HL-60/S4 treated with phorbol 12-myristate 13-acetate at 8.2 ng/mL for 4 days and 3 days (cell line): ENCODE measurements around the gene NXF1.
"Not testable (repeated sequence)": the region's sequence is repeated elsewhere in the genome, so short reads cannot be mapped to it uniquely, and the experiment has no call there.

Experiments
- in situ Hi-C: fragments of 300-500 bp; cut with MboI; formaldehyde crosslinking; loops from 2 replicates; pipeline ENCODE4 v1.15.0; 2022; ENCODE audit warnings: low sequenced_read_pairs

NXF1 gene

DNA sequence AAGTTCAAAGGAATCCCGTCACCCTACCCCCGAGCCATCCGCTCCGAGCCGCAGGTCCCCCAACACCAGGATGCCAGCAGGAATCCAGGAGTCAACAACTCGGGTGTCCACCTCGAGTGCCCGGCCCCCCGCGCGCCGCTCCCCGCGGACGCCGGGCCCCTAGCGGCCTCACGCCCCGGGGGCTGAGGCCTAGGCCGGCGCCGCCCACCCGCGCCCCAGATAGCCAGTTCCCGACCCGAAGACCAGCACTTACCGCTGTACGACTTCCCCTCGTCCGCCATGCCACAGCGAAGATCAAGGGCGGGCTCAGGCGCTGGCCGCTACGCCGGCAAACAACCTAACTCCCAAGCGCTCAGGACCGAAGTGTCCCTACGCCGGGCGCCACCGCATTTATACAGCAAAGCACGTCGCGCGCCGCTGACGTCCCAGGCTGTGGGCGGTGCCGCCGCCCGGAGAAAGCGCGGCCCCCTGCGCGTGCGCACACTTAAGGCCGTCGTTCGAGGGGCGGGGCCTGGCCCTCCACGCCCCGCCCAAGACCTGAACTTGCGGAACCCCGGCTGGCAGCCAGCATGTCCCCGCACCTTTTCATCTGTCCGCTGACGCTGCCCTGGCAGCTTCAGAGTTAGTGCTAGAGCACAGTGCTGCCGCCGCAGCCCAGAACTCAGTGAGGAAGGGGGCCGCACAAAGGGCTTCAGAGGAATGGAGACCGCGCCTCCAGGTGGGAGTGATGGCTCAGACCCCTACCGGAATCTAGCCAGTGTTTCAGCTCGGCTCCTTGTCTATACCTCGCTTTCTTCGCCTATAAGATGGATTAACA lies at the start of gene NXF1:
Gene NXF1, minus strand, starts transcription at position 365 of the 817 bp plus-strand sequence. Its CDS starts 84 bp downstream, at position 281.
- in situ Hi-C loops = no loop called here

DNA sequence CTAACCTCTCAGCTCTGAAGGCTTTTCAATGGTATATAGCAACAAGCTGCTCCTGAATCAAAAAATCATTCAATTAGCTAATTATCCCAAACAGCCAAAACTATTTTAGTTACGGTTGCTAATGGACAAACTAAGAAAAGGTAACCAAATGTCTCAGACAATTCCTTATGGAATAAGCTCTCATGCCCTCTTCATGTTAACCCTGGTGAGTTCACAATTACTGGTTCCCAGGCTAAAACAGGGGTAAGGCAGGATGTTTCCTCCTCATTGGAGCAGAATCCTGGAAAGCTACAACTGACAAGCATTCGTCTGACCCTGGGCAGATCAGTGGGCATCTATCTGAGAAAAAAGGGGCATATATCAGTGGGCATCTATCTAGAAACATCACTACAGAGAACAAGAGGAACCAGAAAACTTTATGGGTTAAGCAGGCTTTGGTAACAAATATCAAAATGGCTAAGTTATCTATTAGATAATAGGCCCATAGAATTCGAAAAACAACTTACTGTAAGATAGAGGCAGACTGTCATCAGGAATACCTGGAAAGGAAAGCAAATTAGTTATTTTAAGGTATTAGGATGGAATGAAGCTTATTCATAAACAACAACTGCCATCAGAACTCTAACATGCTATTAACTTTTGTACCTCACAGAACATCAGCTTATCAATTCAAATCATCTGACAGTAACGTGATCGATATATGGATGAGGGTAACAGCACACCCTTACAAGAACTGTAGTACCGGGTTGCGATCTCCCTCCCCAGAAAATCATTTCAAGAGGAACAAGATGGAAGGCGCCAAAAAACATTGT lies 49.0 kb upstream of the NXF1 start:
- in situ Hi-C loops = loop anchor here (25.0 kb wide), 1 partner anchor 467 kb away; no protein-coding TSS in a partner anchor

DNA sequence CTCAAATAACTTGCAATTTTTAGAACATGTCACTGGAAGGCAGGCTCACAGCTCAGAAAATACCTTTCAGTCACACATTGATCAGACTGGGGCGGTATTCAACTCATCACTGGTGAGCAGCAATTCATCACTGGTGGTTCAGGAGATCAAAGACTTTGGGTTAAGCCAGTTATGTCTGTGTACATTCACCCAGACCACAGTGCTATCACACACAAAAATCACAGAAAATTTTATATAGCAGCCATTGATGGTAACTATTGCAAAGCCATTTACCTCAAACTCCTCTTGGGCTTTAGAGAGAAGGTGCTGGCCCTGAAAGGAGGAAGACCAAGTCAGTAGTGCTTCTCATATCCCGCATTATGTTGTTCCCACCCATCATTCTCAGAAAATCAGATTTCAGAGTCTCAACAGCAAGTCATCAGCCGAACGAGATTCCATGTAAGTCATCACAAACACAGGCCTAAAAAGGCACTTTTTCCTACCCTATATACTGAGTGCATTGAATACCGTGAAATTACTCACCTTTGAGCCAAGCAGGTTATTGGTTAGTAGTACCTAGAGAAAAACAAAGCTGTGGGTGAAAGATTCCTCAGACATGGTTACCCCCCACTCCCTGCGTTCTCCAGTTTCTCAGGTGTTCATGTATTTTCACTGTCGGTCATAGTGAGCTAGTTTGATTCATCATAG lies 48.2 kb upstream of the NXF1 start:
- in situ Hi-C loops = loop anchor here (25.0 kb wide), 1 partner anchor 466 kb away; no protein-coding TSS in a partner anchor

DNA sequence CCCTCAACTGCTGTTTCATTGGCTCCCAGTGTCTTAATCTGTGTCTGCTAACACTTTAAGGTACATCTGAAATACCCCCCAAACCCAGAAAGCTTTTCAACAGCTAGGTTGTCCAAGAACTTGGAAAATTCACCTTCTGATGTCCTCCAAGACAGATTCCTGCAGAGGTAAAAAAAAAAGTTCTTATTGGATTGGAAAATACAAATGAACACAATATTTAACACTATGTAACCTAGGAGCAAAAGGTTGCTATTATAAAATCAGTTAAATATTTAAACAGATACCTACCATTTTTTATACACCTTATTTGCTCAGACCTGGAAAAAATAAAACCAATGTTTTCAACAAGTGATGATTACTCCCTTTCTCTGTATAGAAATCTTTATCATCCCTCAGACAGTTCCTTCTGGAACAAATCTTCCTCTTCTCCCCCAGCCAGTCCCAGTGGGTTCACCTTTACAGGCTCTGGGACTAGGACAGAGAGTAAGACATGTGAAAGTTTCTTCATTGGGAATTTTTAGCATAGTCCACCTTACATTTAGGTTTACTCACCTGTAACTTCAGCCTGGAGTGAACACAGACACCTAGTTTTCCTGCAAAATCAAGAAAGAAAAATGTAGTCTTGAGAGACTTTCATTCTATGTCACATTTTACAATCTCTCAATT lies 47.4 kb upstream of the NXF1 start:
- in situ Hi-C loops = loop anchor here (25.0 kb wide), 1 partner anchor 465 kb away; no protein-coding TSS in a partner anchor

DNA sequence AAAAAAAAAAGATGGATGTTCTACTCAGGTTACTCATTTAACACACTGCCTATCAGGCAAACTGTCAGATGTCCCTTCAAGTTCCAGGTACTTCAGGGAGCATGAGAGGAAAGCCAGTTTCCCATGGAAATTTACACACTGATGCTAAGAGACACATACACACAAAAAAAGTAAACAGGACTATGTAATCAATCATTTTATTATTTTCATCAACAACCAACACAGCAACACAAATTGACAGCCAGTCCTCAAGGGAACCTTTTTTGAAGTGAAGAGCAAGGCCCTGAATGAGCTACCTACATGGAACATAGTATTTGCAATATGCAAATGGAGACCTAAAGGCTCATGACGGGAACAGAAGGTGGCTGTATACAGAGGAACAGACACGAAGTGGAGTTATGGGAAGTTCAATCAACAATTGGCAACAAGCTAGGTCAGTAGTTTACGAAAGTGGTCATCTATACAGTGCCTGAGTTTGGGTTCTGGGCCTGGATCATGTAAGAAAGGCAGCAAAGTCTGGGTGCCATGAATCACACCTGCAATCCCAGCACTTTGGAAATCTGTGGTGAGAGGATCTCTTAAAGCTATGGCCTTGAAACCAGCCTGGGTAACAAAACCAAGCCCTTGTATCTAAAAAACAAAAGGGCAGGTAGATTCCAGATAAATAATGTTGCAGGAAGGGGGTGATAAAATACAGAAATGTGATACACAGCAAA lies 46.7 kb upstream of the NXF1 start:
- in situ Hi-C loops = loop anchor here (25.0 kb wide), 1 partner anchor 465 kb away; no protein-coding TSS in a partner anchor

DNA sequence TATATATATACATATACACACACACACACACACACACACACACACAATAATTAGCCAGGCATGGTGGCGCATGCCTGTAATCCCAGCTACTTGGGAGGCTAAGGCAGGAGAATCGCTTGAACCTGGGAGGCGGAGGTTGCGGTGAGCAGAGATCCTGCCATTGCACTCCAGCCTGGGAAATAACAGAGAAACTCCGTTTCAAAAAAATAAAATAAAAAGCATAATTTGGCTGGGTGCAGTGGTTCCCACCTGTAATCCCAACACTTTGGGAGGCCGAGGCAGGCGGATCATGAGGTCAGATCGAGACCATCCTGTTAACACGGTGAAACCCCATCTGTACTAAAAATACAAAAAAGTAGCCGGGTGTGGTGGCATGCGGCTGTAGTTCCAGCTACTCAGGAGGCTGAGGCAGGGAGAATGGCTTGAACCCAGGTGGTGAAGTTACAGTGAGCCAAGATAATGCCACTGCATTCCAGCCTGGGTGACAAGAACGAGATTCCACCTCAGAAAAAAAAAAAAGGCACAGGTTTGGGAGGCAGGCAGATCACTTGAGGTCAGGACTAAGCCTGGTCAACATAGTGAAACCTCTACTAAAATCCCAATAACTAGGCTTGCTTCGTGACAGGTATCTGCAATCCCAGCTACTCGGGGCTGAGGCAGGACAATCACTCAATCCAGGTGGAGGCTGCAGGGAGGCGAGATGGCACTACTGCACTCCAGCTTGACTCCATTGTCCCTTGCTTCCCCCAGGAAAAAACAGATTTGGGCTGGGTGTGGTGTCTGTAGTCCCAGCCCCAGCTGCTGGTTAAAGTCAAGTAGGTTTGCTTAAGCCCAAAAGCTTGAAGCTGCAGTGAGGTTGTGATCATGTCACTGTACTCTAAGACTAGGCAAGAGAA lies 45.9 kb upstream of the NXF1 start:
- in situ Hi-C loops = loop anchor here (25.0 kb wide), 1 partner anchor 464 kb away; no protein-coding TSS in a partner anchor

DNA sequence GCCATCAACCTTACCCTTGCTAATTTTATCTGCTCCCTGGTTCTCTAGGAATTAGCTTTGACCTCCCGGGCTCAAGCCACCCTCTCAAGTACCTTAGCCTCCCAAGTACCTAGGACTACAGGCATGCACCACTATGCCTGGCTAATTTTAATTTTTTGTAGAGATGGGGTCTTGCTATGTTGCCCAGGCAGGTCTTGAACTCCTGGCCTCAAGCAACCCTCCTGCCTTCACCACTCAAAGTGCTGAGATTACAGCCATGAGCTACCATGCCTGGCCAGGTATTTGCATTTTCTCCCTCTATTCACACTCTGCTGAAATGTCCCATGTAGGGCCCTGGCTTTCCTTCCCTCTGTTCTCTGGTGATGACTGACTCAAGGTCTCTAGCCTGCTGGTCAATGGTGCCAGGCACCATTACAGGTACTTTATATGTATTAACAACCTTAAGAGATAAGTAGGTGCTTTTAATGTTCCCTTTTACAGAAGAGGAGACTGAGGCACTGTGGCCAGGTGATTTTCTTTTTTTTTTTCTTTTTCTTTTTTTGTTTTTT lies 42.6 kb upstream of the NXF1 start:
- in situ Hi-C loops = no loop called here

DNA sequence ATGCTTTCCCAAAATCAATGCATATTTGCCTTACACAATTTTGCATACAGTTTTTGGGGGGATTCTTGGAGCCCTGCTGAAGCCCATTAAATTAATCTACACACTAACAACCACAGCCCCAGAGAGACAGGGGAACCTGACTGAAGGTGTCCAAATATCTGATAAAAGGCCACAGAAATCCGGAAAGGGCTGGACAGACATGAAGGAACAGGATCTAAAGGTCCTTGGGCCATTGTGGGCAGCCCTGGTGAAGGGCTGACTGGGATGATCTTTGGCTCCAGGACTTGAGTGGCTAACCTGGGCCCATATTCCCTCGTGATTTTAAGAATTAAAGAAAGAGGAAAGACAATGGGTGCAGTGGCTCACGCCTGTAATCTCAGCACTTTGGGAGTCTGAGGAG lies 40.9 kb upstream of the NXF1 start:
- in situ Hi-C loops = no loop called here

DNA sequence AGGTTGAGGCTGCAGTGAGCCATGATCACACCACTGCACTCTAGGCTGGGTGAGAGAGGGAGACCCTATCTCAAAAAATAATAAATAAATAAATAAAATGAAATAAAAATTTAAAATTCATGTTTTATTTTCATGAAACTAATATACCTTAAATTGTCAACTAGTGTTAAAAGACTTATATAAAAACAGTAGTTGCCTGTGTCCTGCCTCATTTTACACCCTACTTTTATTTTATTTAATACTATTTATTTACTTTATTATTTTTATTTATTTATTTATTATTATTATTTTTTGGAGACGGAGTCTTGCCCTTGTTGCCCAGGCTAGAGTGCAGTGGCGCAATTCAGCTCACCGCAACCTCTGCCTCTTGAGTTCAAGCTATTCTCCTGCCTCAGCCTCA lies 38.9 kb upstream of the NXF1 start:
- in situ Hi-C loops = no loop called here

DNA sequence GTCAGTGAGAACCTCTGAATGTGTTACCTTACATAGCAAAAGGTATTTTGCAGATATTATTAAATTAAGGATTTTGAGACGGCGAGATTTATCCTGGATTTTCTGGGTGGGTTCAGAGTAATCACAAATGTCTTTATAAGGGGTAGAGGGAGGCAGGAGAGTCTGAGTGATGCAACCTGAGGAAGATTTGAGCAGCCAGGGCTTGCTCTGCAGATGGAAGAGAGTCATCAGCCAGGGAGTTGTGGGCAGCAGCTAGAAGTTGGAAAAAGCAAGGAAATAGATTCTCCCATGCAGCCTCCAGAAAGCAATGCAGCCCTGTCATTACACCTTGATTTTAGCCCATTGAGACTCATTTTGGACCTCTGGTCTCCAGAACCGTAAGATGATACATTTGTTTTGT lies 38.2 kb upstream of the NXF1 start:
- in situ Hi-C loops = no loop called here

DNA sequence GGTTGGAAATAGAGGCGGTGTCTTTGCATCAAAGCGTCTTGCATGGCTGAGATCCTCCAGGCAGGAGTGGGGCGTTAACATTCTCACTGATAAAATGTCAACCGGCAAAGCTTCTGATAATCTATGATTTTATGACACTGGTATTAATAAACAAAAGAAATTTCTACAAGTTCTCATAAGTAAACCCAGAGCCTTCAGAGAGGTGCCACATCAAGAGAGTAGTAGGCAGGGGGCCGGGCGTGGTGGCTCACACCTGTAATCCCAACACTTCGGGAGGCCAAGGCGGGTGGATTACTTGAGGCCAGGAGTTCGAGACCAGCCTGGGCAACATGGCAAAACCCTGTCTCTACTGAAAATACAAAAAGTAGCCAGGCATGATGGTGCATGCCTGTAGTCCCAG lies 37.7 kb upstream of the NXF1 start:
- in situ Hi-C loops = not testable (repeated sequence)

DNA sequence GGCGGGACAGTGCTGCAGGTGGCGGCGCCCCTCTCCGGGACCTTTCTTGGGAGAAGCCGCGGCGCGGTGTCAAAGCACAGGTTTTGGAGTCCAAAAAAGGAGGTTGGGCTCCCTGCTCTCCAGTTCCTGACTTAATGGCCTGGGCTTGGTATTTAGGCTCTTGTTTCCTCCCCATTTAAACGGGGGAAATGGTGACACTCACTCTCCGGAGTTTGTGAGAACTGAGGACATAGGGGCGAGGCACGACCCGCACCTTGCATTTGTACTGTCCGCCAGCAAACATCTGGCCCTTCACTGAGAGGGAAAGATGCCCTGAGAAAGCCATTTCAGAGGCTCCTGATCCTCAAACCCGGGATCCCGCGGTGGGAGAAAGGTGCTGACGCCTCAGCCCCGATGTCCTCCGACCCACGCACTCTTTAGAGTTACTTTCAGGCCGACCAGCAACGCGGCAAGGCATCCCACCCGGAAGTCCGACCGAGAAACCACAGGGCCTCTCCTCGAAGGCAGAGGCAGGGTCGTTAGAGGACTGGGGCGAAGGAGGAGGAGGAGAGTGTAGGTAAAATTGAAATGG lies 37.0 kb upstream of the NXF1 start:
- in situ Hi-C loops = no loop called here

DNA sequence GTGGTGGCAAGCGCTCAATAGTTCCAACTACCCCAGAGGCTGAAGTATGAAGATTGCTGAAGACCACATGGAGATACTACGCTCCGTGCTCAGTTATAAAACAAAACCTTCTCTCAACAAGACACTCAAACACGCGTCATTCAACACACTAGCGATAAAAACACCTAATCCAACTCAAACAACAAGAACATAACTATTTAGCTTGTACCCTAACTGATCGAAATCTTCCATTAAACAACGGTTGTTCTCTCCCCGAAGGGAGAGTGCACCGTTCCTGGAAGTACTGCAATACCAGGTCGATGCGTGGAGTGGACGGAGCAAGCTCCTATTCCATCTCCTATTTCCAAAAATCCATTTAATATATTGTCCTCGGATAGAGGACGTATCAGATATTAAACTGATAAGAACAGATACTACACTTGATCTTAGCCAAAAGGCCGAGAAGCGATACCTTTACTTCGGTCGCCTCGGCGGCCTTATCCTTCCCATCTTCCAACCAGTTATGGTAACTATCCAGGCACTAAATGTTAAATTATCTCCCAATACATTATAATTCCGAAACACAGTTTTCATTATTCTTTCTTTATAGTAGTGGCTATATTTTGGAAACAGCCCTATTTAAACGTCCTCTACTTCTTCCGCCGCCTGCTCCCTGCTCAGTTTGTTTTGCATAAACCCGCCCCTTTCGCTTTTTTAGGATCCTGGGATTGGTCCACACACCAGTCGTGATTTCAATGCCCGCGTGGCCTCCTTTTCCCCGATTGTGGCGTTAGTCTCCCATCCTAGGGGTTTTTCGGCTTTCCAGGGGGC lies 36.3 kb upstream of the NXF1 start:
- in situ Hi-C loops = no loop called here

DNA sequence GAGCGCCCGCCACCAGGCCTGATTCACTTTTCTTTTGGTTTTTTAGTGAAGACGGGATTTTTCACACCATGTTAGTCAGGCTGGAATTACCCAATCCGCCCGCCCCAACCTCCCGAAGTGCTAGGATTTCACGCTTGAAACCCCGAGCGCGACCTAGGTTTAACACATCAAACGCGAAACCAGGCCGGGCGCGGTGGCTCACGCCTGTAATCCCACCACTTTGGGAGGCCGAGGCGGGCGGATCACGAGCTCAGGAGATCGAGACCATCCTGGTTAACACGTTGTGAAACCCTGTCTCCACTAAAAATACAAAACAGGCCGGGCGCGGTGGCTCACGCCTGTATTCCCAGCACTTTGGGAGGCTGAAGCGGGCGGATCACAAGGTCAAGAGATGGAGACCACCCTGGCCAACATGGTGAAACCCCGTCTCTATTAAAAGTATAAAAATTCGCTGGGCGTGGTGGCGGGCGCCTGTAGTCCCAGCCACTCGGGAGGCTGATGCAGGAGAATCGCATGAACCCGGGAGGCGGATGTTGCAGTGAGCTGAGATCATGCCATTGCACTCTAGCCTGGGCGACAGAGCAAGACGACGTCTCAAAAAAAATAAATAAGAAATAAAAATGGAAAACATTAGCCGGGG lies 35.6 kb upstream of the NXF1 start:
- in situ Hi-C loops = not testable (repeated sequence)

DNA sequence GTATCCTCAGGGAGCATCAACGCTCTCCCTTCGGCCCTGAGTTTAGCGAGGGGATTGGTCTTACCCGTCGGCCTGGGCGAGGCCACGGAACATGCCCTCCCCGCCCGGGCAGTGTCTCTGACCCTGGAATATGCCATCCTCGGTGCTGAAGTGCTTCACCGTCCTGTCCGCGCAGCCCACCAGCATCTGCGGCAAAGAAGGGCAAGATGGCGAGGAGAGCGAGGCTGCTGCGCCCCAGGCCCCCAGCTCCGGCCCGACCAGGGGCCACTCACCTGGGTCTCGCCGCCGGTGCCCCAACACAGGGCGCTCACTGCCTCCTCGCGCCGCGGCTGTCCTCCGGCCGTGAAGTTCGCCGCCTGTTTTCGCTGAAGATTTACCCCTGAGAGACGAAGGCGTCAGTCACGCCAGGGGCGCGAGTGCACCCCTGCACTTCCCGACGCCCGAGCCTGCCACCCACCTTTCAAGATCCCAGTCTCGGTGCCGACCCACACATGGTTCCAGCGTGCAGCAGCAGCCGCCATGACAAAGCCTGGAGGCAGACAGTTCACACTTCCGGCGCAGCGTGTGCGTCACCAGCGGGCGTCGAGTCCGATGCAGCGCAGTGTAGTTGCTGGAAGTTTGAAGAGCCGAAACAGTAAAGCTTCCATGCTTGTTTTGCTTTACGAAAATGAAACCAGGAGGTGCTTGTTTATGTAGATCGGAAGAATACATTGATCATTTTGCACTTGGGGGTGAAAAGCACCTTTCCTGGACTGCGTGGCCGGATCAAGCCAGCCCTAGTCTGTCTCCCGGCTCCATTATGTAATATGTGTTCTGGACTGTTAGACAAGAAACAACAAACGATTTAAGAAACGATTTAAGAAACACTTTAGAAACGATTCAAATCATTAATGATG lies 34.1 kb upstream of the NXF1 start, which contains the start of gene WDR74:
Gene WDR74, minus strand, starts transcription at position 541 of the 896 bp plus-strand sequence. Its CDS starts 20 bp downstream, at position 521.
- in situ Hi-C loops = no loop called here

DNA sequence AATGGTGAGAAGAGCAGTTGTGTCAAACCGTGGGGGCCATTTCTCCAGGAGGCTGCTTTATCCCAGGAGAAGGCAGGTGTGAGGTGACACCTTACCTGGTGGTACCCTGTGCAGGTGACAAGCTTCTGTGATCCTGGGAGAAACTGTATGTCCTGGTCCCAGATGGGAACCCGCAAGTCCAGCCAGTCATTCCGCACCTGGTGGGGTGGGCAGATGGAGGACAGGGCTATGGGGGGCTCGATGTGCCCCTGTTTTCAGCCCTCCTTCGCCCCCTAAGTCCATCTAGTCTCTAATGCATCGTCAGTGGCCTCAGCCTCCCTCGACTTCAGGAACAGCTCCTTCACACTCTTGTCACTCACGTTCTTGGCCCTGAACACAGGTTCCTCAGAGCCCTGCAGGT lies 30.1 kb upstream of the NXF1 start:
- in situ Hi-C loops = no loop called here
